ENCODE results near the gene RFTN1.

DNA sequence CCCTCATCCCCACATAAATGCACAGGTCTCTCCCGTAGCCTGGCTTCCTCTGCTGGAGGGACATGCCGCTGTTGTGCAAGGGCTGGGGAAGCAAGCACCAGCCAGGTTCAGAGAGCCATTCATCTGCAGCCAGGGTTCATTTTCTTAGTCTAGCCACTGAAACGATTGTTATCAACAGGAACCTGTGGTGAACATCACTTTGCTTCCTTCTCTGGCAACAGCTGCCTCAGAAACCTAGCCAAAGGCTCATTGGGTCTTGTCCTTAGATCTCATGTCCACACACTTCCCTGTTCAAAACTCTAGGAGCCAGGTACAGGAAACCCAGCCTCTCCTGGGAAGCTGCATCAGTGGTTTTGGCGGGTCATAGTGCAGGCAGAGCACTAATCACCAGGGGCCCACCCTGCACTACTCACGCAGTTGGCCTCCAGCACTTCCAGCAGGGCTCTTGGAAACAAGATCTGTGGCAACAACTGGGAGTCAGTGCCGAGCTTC is 201.5 kb downstream of the RFTN1 start:
- no peak for TF ChIP-seq POLR2A (IDR thresholded peaks at IDR 0.05)
- TF ChIP-seq, protein P1, sequence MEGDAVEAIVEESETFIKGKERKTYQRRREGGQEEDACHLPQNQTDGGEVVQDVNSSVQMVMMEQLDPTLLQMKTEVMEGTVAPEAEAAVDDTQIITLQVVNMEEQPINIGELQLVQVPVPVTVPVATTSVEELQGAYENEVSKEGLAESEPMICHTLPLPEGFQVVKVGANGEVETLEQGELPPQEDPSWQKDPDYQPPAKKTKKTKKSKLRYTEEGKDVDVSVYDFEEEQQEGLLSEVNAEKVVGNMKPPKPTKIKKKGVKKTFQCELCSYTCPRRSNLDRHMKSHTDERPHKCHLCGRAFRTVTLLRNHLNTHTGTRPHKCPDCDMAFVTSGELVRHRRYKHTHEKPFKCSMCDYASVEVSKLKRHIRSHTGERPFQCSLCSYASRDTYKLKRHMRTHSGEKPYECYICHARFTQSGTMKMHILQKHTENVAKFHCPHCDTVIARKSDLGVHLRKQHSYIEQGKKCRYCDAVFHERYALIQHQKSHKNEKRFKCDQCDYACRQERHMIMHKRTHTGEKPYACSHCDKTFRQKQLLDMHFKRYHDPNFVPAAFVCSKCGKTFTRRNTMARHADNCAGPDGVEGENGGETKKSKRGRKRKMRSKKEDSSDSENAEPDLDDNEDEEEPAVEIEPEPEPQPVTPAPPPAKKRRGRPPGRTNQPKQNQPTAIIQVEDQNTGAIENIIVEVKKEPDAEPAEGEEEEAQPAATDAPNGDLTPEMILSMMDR (IDR thresholded peaks at IDR 0.05) = no peak

Data from testis (tissue), 2 donors.